GM10266 (cell line): ENCODE measurements around the gene ATG2A.

ENCODE experiments used
- DNase-seq: peaks from one replicate; pipeline ENCODE4 v3.0.0; 2012; ENCODE audit errors: extremely low spot score
- TF ChIP-seq, protein P1 (sequence below): IDR thresholded peaks from 2 replicates; pipeline ENCODE4 v1.5.1; 2012; ENCODE audit warnings: mild to moderate bottlenecking, low read depth; ENCODE audit not compliant: control insufficient read depth, insufficient read depth; ENCODE audit errors: missing control alignments

ATG2A gene

GRCh38 chr11:64917663-64917995 is 620 bp upstream of the ATG2A start:
- no peak for DNase-seq
- TF ChIP-seq, protein P1, sequence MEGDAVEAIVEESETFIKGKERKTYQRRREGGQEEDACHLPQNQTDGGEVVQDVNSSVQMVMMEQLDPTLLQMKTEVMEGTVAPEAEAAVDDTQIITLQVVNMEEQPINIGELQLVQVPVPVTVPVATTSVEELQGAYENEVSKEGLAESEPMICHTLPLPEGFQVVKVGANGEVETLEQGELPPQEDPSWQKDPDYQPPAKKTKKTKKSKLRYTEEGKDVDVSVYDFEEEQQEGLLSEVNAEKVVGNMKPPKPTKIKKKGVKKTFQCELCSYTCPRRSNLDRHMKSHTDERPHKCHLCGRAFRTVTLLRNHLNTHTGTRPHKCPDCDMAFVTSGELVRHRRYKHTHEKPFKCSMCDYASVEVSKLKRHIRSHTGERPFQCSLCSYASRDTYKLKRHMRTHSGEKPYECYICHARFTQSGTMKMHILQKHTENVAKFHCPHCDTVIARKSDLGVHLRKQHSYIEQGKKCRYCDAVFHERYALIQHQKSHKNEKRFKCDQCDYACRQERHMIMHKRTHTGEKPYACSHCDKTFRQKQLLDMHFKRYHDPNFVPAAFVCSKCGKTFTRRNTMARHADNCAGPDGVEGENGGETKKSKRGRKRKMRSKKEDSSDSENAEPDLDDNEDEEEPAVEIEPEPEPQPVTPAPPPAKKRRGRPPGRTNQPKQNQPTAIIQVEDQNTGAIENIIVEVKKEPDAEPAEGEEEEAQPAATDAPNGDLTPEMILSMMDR = no peak

DNA sequence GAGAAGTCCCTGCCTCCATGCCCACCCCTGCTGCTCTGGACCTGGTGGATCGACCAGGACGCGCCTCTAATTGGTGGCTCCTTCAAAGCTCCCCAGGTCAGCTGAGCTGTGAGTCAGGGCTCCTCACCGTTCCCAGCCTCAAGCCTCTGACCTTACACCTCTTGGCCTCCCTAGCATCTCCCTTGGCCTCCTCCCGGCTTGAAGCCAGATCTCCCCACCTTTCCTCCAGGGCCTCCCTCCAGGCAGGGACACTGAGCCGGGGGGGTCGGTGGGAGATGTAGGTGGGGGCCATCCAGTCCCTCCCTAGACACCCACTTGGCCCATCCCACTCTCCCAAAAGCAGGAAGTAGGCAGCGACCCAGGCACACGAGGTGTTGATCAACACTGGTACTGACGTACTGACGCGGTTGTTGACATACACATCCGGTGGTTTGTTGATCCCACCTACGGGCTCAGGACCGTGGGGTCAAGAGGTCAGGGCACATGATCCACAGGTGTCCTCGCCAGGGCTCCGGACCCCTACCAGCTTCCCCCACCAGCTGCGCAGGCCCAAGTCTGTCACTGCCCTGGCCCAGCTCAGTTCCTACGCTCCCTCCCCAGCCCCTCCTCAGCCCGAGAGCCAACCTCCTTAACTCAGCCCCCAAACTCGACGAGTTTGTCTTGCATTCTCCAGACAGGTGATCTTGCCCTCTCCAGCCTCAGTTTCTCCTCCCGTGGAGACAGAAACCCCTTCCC is 802 bp downstream of the ATG2A start:
- TF ChIP-seq, protein P1 = no peak
- peak; percentile 70 for DNase-seq

DNA sequence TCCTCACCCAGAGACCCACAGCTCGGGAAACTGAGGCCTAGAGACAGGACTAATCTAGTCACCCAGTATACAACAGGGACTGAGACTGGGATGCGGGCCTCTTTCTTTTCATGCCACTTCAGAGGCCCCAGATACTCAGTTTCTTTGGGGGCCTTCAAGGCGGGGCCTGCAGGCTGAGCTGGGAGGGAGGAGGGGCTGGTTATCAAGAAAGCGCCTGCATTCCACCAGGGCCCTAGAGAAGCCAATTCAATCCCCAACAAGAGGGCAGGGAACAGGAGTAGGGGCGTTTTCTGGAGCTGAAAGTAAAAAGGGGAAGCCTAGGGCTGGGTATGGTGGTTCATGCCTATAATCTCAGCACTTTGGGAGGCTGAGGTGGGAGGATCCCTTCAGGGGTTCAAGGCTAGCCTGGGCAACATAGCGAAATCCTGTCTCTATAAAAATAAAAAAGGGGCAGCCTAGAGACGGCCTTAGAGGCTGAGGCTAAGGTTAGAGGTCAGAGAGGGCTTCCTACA is 1.6 kb downstream of the ATG2A start:
- TF ChIP-seq, protein P1 = no peak
- no peak for DNase-seq

DNA sequence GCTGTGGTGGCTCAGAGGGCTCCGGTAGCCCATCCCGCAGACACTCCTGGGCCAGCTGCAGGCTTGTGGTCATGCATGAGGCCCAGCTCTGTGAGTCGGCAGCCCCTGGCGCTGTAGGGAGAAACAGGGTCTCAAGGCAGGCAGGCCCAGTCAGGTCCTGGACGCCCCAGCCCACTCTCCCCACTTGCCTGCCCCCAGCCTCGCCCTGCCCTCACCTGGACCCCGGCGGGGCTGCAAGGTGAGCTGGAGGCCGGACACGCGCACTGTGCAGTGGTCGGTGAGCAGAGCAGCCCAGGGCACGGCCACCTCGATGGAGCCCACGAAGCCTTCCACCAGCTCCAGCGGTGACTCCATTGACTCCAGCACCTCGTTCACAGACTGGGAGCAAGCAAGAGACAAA is 2.9 kb downstream of the ATG2A start:
- no peak for DNase-seq
- TF ChIP-seq, protein P1 = no peak

- TF ChIP-seq, protein P1 = no peak
- no peak for DNase-seq
Observed at GRCh38 chr11:64913171-64913727, 3.8 kb downstream of the ATG2A start.

GRCh38 chr11:64911689-64912088 is 5.3 kb downstream of the ATG2A start:
- DNase-seq = no peak
- TF ChIP-seq, protein P1 = no peak

DNA sequence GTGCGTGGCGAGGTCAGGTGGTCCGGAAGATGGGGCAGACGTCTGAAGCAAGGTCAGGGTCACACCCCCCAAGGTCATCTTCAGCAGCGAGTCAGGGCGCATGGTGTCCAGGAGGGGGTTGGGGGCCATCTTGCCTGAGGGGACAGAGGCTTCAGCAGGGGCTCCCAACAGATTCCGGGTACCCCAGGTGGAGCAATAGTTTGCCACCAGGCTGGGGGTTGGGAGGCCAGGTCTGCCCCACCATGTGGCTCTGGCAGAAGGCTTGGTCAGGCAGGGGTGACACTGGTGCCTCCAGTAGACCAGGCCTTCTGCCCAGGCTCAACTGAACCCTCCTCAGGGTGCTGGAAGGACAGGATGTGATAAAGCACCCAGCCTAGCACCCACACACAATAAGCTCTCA is 5.9 kb downstream of the ATG2A start:
- TF ChIP-seq, protein P1 = no peak
- DNase-seq = no peak
